ENCODE measurements around the gene SP9.

Gene SP9

GRCh38 chr2:174327021-174327840, 7.5 kb upstream of the SP9 start:
- TF ChIP-seq POLR2AphosphoS5 (IDR thresholded peaks at IDR 0.05; ENCODE audit: low read depth, low read length): no peak
- TF ChIP-seq TAF1 (IDR thresholded peaks at IDR 0.05; ENCODE audit: borderline replicate concordance, low read depth, low read length): no peak
- no peak for TF ChIP-seq POLR2A (IDR thresholded peaks at IDR 0.05; ENCODE audit: low read depth, low read length)
- no peak for FAIRE-seq
- DNase-seq (ENCODE audit: insufficient read length): no peak

DNA sequence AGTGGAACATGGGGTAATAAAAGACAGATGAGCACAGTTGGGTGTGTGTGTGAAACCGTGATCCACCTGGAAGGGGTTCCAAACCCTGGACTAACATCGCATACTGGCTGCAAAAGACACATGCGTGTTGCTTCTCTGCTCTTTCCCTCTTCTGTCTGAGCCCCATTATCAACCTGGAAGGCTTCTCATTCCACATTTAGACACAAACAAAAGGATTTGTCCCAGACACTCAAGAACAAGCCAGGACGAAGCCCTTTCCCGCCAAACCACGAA, 7.0 kb upstream of the SP9 start:
- TF ChIP-seq POLR2A (IDR thresholded peaks at IDR 0.05; ENCODE audit: low read depth, low read length) (no peak), TAF1 (IDR thresholded peaks at IDR 0.05; ENCODE audit: borderline replicate concordance, low read depth, low read length) (no peak), POLR2AphosphoS5 (IDR thresholded peaks at IDR 0.05; ENCODE audit: low read depth, low read length) (no peak)
- DNase-seq (ENCODE audit: insufficient read length) (no peak), FAIRE-seq (no peak)

DNA sequence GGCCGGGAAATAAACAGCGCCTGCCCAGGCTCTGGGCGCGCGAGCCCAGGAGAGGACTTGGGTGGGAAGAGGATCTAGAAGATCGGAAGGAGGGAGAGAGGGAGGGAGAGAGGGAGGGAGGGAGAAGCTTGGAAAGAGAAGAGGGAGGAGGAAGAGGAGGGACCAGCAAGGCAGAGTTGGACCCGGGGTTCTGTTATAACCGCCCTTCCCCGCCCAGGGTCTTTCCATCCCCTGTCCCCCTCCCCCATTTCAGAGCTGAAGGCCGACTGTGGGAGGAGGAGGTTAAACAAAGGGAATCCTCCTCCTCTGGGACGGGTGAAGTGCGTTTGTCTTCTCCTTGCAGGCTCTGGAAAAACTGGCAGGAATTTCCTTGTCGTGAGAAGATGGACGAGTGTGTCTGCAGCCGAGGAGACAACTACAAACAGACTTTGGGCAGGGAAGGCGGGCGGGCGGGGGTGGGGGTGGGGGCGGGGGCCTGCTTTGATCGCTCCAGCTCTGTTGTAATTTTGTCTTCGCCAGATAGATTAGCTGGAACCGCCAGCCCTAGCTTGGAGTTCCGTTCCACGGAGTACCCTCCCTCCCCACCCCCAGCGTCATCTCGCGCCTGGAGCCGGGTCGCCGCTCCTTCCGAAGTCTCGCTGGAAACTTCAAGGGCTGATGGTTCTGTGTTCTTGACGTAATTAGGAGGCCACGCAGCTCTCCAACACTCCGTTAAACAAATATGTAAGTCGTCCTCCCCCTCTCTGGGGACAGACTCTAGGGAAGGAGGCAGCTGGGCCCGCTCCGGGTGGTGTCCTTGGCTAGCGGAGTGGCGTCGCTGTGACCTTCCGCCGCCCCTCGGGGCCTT, 6.4 kb upstream of the SP9 start:
- TF ChIP-seq POLR2AphosphoS5 (IDR thresholded peaks at IDR 0.05; ENCODE audit: low read depth, low read length): no peak
- no peak for TF ChIP-seq POLR2A (IDR thresholded peaks at IDR 0.05; ENCODE audit: low read depth, low read length)
- no peak for TF ChIP-seq TAF1 (IDR thresholded peaks at IDR 0.05; ENCODE audit: borderline replicate concordance, low read depth, low read length)
- DNase-seq (ENCODE audit: insufficient read length) (no peak), FAIRE-seq (no peak)

GRCh38 chr2:174328961-174329715, 5.6 kb upstream of the SP9 start:
- FAIRE-seq (no peak), DNase-seq (ENCODE audit: insufficient read length) (no peak)
- no peak for TF ChIP-seq POLR2AphosphoS5 (IDR thresholded peaks at IDR 0.05; ENCODE audit: low read depth, low read length)

- DNase-seq (ENCODE audit: insufficient read length): no peak
- no peak for FAIRE-seq
These were observed 3.7 kb upstream of the SP9 start for GRCh38 chr2:174330945-174331594.

DNA sequence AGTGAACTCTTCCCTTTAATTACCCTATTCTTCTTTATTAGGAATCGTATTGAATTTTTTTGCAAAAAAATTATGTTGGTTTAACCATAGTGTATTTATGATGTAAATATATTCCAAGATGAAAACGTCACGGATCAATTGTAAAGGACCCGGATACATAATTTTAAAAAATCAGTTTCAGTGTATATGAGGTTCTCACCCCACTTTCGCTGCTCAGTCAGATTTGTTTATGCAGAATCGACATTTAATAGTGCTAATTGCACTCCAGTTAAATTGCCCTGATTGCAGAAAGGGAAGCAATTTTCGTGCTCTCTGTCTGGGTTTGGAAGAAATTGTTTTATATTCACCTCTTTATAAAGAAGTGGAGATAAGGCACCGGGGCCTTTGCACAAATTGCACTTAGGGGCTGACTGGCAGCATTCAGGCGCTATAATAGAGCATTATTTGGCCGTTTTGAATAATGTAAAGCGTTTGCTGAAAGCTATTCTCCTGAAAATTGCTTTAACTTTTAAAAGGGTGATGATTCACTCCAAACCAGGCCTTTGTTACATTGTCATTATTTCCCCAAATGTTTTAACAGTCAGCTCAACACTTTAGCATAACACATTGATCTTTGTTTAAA, 3.0 kb upstream of the SP9 start:
- TF ChIP-seq POLR2AphosphoS5 (IDR thresholded peaks at IDR 0.05; ENCODE audit: low read depth, low read length): no peak
- no peak for TF ChIP-seq POLR2A (IDR thresholded peaks at IDR 0.05; ENCODE audit: low read depth, low read length)
- DNase-seq (ENCODE audit: insufficient read length): no peak
- FAIRE-seq: no peak

More at GRCh38 chr2:174330945-174331594, 3.7 kb upstream of the SP9 start:
- TF ChIP-seq POLR2A (IDR thresholded peaks at IDR 0.05; ENCODE audit: low read depth, low read length) (no peak), POLR2AphosphoS5 (IDR thresholded peaks at IDR 0.05; ENCODE audit: low read depth, low read length) (no peak), TAF1 (IDR thresholded peaks at IDR 0.05; ENCODE audit: borderline replicate concordance, low read depth, low read length) (no peak)

GRCh38 chr2:174332217-174332963, 2.4 kb upstream of the SP9 start:
- no peak for FAIRE-seq
- DNase-seq (ENCODE audit: insufficient read length): no peak
- TF ChIP-seq TAF1 (IDR thresholded peaks at IDR 0.05; ENCODE audit: borderline replicate concordance, low read depth, low read length): no peak
- TF ChIP-seq POLR2A (IDR thresholded peaks at IDR 0.05; ENCODE audit: low read depth, low read length): no peak
- TF ChIP-seq POLR2AphosphoS5 (IDR thresholded peaks at IDR 0.05; ENCODE audit: low read depth, low read length): no peak

DNA sequence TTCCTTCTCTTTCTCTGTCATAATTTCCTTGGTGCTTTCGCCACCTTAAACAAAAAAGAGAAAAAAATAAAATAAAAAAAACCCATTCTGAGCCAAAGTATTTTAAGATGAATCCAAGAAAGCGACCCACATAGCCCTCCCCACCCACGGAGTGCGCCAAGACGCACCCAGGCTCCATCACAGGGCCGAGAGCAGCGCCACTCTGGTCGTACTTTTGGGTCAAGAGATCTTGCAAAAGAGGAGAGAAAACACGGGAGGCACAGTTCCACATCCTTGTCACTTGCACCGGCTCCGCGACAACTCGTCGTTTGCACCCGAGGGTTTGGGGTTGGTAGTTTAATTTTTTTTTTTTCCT, 1.8 kb upstream of the SP9 start:
- DNase-seq (ENCODE audit: insufficient read length): no peak
- TF ChIP-seq POLR2A (IDR thresholded peaks at IDR 0.05; ENCODE audit: low read depth, low read length) (no peak), TAF1 (IDR thresholded peaks at IDR 0.05; ENCODE audit: borderline replicate concordance, low read depth, low read length) (no peak), POLR2AphosphoS5 (IDR thresholded peaks at IDR 0.05; ENCODE audit: low read depth, low read length) (no peak)
- FAIRE-seq: no peak

DNA sequence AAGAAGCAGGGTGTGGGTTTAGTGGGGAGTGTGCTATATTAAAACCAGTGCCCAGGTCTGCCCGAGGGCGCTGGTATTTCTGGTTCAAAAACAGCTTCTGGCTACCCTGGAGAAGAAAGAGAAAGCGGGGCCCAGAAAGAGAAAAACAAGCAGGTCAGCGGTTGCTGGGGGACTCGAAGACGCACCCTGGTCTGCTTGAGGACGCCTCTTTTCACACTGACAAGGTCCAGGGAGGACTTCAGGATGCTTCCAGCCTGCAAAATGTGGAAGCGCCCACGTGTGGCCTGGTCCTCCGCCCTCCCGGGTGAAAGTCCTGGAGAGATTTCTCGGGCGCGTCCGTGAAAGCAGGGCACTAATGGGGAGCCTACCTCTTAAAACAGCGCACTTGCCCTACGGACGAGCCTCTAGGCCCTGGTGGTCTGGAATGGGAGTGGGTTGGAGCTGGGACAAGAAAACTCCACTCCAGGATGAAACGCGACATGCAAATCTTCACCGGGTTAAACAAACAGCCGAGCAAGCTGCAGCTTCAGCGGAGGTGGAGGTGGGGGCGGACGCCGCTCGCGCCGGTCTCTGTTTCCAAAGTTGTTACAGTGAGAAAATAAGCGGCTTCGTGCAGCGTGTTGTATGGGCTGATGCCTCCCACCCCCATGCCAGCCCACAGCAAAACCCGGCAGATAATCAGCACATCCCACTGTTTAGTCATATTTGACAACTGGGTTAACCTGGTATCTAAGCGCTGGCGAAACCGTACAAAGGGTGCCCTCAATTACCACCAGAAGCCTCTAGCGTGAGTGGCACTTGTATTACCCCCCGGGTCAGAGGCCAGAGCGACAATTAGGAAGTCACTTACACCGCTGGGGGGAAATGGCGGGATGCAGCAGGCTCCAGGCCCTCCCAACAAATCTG, 1.1 kb upstream of the SP9 start:
- no peak for TF ChIP-seq POLR2AphosphoS5 (IDR thresholded peaks at IDR 0.05; ENCODE audit: low read depth, low read length)
- TF ChIP-seq TAF1 (IDR thresholded peaks at IDR 0.05; ENCODE audit: borderline replicate concordance, low read depth, low read length): no peak
- TF ChIP-seq POLR2A (IDR thresholded peaks at IDR 0.05; ENCODE audit: low read depth, low read length): no peak
- DNase-seq (ENCODE audit: insufficient read length) (no peak), FAIRE-seq (no peak)

All from GM12892 (cell line).